Tibial nerve (tissue), 4 donors: ENCODE data around the gene MUSTN1.

ENCODE experiments used
- CTCF ChIP-seq, 5 experiments: fragments of 200-600 bp in 3 of 5; fragments of 450-650 bp in 2 of 5; sonication (generic) in 3 of 5; IDR thresholded peaks; one replicate each; pipeline ENCODE4 v1.5.1; 2016 to 2019; ENCODE audit warnings: antibody characterized with exemption in 5 of 5, mild to moderate bottlenecking in 3 of 5, moderate library complexity in 2 of 5
- EP300 ChIP-seq, 2 donors: sonication (generic); formaldehyde crosslinking; IDR thresholded peaks; one replicate each; pipeline ENCODE4 v1.6.1; 2017; ENCODE audit warnings: antibody characterized with exemption in 2 of 2, mild to moderate bottlenecking in 1 of 2
- POLR2A ChIP-seq, 2 donors: fragments of 450-650 bp; IDR thresholded peaks; one replicate each; pipeline ENCODE4 v1.6.1; 2017; ENCODE audit warnings: antibody characterized with exemption in 2 of 2, mild to moderate bottlenecking in 2 of 2, moderate library complexity in 2 of 2

GRCh38 chr3:52854013-52854412, 19.2 kb upstream of the MUSTN1 start:
- TF ChIP-seq POLR2A (IDR thresholded peaks at IDR 0.05) (no peak), CTCF (IDR thresholded peaks at IDR 0.05) (no peak), EP300 (IDR thresholded peaks at IDR 0.05) (no peak)
